NOMO-1 (cell line): ENCODE data around the gene ZNF135.

Experiments used
- DNase-seq, 2 experiments: peaks; one replicate each; lab custom pipeline; 2025; ENCODE audit not compliant: unreplicated experiment in 2 of 2; lab: John Stamatoyannopoulos, UW

Gene ZNF135

DNA sequence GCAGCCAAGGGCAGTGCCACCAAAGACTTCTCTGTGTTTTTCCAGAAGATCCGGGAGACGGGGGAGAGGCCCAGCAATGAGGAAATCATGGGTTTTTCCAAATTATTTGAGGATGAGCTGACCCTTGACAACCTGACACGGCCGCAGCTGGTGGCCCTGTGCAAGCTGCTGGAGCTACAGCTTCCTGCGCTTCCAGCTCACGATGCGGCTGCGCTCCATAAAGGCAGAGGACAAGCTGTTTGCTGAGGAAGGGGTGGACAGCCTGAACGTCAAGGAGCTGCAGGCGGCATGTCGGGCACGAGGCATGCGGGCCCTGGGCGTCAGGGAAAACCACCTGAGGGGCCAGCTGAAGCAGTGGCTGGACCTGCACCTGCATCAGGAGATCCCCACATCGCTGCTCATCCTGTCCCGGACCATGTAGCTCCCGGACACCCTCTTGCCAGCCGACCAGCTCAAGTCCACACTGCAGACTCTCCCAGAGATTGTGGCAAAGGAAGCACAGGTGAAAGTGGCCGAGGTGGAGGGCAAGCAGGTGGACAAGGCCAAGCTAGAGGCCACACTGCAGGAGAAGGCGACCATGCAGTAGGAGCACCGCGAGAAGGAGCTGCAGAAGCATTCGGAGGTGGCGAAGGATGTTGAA lies 13.6 kb upstream of the ZNF135 start:
- DNase-seq = no peak

DNA sequence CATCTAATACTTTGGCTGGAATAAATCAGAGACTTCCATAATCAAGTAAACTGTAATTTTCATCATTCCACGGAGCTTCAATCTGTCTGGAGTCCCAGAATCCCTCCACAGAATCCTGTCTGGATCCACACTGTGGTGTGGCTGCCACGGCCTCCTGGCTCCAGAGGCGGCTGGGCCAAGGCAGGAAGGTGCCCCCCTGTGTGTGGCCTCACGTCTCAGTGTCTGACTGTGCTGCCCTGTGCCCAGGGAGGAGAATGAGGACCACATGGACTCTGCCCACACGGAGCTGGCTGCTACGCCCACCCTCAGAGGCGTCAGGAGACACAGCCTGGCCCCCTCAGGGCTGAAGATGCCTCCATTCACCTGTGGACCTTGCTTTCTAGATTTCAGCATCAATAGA lies 12.2 kb upstream of the ZNF135 start:
- DNase-seq = no peak

GRCh38 chr19:58047672-58048071 lies 11.4 kb upstream of the ZNF135 start:
- DNase-seq = no peak

DNA sequence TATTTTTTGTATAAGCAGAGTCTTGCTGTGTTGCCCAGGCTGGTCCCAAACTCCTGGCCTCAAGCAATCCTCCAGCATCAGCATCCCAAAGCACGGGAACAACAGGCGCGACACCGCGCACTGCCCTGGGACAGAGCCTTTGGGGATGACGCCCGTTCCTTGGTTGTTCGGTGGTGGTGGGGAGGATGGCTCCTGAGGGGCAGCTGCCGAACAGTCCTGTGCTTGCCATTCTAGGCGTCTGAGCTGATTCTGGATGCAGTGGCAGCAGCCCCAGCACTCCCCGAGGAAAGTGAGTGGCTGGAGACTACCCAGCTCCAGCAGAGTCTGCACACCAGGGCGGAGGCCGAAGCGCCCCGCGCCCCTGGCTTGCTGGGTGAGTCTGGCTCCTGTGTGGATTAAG lies 6.8 kb upstream of the ZNF135 start:
- no peak for DNase-seq

- no peak for DNase-seq
Measured at GRCh38 chr19:58053480-58054156, 5.5 kb upstream of the ZNF135 start.

- no peak for DNase-seq
Measured at GRCh38 chr19:58054901-58055874, 3.9 kb upstream of the ZNF135 start.

GRCh38 chr19:58056261-58056660 lies 2.8 kb upstream of the ZNF135 start:
- DNase-seq = no peak

DNA sequence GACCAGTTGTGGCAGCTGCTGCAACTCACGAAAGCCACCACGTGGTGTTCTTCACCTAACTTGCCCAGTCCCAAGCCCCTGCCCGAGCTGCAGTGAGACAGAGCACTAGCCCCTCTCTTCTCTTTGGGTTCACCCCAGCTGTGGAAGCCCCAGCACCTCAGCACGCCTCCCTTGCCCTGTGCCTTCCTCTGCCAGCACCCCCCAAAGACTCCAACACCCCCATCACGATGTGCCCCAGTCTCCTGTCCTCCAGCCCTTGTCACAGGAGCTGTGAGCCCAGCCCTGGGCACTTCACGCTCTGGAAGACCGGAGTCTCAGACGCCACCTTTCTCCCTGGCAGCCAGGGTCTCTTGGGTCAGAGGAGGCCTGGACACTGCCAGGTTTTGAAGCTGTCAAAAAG lies 2.2 kb upstream of the ZNF135 start:
- no peak for DNase-seq

DNA sequence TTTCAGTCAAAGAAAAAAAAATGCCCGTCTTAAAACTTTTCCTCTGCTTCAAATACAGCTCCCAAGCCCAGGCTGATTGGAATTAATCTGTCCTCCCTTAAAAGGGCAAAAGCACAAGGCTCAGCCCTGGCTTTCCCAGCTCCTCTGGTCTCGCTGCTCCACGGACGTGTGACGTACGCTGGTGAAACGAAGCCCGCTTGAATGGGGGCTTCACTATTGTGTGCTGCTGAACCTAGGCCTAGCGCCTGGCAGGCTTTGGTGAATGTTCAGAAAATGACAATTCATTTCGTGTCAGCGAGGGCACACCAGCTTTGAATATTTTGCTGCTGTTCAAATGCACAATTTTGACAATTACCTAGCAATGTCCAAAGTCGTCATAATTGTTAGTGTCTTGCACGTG lies 615 bp upstream of the ZNF135 start:
- DNase-seq = no peak

DNA sequence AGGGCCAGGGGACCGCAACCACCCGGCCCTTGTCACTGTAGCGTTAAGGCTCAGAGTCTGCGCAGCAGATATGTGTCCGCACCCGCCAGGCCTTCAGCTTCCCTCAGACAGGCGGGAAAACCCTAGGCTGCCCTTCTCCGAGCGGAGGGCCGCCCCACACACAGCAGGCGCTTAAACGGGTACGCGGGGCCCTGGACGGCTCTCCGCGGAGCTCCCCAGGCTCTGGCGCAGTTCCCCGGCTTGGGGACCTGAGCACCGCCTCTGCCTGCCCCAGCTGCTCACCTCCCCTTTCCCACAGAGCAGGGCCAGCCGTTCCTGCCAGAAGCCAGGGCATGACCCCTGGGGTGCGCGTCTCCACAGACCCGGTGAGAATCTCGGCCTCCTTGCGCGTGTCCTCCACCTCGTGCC lies 593 bp downstream of the ZNF135 start:
- DNase-seq = no peak

- no peak for DNase-seq
Measured at GRCh38 chr19:58060231-58060630, 1.1 kb downstream of the ZNF135 start.

DNA sequence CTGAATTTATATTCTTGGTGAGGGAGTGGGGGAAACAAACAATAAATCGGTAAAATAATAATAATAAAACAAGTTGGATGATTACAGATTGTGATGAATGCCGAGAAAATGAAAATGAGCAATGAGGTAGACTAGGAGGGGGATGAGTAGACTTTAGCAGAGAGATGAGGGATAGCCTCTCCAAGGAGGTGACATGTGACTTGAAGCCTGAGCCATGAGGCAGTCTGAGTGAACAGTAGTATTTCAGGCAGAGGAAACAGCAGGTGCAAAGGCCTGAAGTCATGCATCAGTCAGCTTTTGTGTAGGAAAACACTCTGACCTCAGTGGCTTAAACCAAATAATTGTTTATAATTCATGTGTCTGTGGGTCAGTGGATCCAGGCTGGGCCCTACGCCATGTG lies 4.6 kb downstream of the ZNF135 start:
- no peak for DNase-seq

DNA sequence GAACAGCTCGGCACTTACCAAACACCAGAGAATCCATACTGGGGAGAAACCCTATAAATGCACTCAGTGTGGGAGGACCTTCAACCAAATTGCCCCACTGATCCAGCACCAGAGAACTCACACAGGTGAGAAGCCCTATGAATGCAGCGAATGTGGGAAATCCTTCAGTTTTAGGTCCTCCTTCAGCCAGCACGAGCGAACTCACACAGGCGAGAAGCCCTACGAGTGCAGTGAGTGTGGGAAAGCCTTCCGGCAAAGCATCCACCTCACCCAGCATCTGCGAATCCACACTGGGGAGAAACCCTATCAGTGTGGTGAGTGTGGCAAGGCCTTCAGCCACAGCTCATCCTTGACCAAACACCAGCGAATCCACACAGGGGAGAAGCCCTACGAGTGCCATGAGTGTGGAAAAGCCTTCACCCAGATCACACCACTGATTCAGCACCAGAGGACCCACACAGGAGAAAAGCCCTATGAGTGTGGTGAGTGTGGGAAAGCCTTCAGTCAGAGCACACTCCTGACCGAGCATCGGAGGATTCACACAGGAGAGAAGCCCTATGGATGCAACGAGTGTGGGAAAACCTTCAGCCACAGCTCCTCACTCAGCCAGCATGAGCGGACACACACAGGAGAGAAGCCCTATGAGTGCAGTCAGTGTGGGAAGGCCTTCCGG lies 8.3 kb downstream of the ZNF135 start:
- DNase-seq = no peak

- no peak for DNase-seq
Measured at GRCh38 chr19:58079792-58080191, 20.7 kb downstream of the ZNF135 start.

DNA sequence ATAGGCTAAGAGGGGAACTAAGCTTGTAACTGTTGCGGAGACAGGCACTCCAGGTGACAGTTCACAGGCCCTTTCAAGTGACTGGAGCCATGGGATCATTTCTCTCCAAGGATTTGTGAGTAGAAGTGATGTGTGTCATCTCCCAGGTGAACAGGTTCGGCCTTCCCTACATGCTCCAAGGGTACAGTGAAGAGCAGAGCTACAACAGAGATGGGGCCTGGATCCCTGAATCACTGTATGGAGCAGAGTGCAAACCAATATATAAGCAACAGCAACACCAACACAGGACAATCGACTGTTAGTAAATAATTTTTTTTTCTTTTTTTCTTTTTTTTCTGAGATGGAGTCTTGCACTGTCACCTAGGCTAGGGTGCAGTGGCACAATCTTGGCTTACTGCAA lies 23.9 kb downstream of the ZNF135 start:
- DNase-seq = no peak

DNA sequence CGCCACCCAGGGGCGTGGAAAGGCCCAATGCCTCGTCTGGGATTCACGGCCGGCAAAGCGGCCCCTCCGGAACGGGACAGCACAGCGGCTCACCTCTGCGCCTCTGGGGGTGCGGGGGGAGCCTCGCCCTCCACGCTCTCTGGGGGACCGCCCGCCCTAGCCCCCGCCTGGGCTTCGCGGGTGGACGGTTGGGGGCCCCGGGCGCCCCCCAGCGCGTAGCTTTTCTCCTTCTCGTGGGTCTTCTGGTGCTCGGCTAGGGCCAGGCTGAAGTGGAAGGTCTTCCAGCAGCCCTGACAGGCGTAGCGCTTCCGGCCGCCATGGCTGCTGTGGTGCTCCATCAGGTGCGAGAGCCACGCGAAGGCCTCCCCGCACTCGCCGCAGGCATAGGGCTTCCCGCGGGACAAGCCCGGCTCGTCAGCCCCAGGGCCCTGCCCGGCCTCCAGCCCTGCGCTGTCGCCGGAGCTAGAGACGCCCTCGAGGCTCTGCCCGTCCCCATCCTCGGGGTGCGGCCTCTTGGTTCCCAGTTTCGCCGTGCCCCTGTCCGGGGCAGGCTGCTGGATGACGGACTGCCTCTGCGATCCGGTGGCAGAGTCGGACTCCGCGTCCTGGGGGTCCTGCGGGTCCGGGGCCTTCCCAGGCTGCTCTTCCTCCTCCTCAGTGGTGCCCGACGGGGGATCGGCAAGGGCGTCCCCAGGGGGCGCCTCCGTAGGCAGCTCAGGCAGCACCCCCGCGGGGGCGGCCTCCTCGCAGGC lies 25.7 kb downstream of the ZNF135 start:
- DNase-seq = no peak

DNA sequence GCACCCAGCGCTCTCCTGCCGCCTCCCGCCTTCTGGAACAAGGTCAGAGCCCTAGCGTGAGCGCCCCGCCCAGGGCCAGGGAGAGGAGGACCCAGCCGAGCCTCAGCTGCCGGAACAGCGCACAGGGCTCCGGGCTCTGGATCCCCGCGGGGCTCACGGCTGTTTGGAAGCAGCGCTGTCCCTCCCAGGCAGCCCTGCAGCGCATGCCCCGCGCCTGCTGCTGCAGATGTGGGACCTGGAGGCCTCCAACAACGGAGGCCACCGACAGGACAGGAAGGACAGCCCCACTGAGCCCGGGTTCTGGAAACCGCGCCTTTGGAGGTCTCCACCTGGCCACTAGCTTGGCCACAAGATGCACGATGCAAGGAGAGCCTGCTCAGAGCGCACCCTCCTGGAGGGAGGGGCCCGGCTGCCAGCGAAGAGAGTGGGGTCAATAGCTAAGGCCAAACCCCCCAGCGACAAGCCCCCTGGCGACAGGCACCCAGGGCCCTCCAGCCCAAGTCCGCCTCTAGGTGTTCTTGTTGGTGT lies 26.3 kb downstream of the ZNF135 start:
- no peak for DNase-seq

DNA sequence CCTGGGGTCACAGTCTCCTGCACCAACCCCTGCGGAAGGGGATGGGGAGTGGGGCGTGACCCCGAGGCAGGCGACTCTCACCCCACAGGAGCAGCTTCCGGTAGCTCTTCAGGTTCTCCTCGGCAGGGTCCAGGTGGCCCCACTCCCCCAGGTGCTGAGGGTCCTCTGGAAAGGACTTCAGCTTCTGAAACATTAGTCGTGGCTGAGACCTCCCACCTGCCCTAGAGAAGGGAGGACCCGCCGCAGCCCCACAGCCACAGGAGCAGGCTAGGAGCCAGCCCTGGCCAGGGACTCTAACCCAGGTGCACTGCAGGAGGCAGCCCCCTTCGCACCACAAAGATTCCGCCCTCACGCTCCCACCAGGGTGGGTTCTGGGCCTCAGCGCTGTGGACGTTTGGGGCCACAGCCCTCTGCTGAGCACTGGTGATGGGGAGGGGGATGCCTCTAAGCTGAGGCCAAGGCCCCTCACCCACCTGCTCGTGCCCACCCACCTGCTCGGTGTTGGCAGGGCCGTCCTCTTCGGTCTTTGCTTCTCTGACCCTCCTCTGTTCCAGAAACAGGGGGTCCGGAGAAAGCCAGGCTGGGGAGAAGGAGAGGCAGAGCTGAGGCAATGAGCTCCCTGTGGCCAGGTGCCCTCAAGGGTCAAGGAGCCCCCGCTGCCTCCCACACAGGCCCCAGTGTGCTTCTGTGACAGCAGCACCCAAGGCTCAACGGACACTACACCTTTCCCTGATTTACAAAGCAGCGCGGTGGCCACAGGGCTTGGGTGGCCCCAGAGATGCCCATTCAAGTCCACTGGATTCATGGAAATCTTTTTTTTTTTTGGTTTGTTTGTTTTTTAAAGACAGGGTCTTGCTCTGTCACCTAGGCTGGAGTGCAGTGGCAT lies 28.0 kb downstream of the ZNF135 start:
- DNase-seq = no peak

DNA sequence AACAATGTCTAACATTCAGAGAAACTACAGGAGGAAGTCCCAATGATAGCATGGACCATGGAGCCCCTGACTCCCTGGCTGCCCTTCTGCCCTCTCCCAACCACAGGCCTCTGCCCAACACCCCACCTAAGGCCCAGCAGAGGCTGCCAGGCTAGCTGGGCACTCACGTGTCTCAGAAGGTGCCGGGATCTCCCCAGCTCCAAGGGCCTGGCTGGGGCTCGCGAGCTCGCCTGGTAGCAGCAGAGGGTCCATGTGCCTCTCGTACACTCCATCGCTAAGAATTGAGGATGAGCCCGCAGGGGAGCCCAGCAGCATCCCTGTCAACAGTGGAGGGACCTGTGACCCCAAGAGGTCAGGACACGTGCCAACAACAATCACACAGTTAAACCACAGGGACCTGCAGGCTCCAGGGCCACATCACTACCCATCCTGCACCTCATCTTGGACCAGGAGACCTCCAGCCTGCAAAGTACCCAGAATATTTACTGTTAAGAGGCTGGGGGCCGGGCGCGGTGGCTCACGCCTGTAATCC lies 29.5 kb downstream of the ZNF135 start:
- no peak for DNase-seq
